Activated gamma-delta T cell treated with anti-CD3 and anti-CD28 coated beads, Interleukin-2, amount 50 U/mL, for 16 hours (primary cell): ENCODE data around the gene TSTD2.

Experiments used
- DNase-seq: peaks from one replicate; pipeline ENCODE4 v3.0.0-alpha.2; 2020; ENCODE audit warnings: low read depth

Gene TSTD2

GRCh38 chr9:97632985-97633858, at the start of gene TSTD2, which contains the start of gene NCBP1:
TSS of gene TSTD2 (minus strand) at chr9:97633368. CDS start at chr9:97627562, 5,806 bp downstream.
TSS of gene NCBP1 (plus strand) at chr9:97633821. CDS start at chr9:97633882, 61 bp downstream.
- peak; percentile 92 for DNase-seq

DNA sequence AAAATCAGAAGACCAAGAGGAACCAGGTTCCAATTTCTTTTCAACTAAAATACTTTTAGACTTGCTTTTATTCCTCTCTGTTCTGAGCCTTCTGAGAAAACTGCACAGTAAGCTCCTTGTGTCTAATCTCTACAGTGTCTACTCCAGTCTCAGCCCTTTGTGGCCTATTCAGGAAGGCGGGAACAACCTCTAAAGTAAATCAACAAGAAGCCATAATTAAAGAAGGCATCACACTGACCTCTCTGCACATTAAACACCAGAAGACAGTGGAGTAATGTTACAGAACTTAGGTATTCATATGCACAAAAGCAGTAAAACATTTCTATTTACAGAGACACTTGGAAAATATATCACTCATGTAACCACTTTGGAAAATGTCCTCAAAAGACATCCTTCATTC, 49.1 kb upstream of the TSTD2 start:
- DNase-seq: no peak

- DNase-seq: no peak
These were observed 42.5 kb upstream of the TSTD2 start for GRCh38 chr9:97675655-97676054.

GRCh38 chr9:97673922-97674321, 40.8 kb upstream of the TSTD2 start:
- no peak for DNase-seq

DNA sequence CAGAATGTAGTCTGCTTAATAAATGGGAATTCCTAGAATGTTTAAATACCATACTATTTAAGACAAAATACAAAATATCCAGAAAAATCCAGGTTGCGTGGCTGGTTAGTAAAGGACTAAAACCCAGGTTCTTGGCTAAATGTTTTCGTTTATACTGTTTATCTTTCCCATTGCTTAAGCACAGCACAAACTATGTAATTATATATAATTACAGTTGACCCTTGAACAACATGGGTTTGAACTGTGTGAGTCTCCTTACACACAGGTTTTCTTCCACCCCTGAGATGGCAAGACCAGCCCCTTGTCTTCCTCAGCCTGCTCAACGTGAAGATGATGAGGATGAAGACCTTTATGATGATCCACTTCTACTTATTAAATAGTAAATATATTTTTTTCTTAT, 39.2 kb upstream of the TSTD2 start:
- no peak for DNase-seq

- DNase-seq: no peak
These were observed 37.4 kb upstream of the TSTD2 start for GRCh38 chr9:97670586-97670985.

GRCh38 chr9:97668485-97668884, 35.3 kb upstream of the TSTD2 start:
- no peak for DNase-seq

- DNase-seq: no peak
These were observed 33.9 kb upstream of the TSTD2 start for GRCh38 chr9:97666907-97667686.

DNA sequence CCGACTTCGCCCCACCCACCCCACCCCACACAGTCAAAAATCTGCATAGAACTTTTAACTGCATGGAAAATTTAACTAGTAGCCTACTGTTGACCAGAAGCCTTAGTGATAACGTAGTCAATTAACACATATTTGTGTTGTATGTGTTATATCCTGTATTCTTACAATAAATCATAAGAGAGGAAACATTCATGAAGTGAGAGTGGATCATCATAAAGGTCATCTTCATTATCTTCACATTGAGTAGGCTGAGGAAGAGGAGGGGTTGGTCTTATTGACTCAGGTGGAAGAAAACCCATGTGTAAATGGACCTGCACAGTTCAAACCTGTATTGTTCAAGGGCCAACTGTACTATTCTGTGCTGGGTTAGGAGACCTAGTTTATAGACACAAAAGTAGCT, 32.6 kb upstream of the TSTD2 start:
- DNase-seq: no peak

DNA sequence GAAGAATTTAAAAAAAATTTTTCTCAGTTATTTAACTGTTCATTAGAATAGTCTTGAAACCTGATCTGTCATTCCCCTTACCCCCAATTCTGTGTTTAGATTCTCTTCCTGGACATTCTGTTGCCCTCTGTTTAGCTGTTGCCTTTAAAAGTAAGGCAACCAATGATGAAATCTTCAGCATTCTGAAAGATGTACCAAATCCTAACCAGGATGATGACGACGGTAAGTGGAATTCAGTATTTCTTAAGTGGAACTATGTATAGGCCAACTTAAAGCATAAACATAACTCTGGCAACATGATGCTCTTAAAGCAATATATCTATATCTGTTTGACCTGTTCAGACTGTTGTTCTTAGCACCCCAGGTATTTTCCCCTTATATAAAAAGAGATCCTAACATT, 27.7 kb upstream of the TSTD2 start:
- no peak for DNase-seq

DNA sequence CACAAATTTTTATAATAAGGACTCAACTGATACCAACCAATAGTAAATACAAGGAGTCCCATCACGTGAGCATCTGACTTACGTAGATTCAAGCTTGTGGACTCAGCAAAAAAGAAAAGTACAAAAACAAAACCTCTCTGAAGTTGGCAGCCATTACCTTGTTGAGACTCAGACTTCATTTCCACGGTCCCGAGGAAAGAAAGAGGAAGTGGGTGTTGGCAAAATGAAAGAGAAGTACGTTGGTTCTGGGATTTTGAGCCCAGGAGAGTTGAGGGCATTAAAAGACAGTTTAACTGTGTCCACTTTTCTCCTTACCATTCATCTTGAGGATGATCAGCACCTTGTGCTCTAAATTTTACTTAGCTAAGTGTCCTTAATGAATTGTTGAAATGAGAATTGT, 27.2 kb upstream of the TSTD2 start:
- no peak for DNase-seq

GRCh38 chr9:97659771-97660170, 26.6 kb upstream of the TSTD2 start:
- no peak for DNase-seq

DNA sequence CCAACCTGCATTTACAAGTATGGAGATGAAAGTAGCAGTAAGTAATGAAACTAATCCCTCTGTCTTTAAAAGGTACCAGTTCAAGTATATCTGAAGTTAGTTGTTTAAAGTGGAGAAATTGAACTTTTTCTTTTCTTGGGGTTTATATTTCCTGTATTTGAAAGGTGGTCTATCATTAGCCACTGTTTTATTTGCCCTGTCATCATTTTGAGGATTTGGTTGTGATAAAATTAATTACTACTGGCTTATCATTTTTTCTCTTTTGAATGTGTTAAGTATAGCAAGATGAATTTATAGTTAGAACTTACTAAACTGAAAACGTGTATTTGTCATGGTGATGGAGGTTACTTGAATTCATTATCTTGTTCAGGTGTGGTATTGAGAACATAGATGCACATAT, 25.5 kb upstream of the TSTD2 start:
- no peak for DNase-seq

- no peak for DNase-seq
These were observed 18.5 kb upstream of the TSTD2 start for GRCh38 chr9:97651646-97652045.

DNA sequence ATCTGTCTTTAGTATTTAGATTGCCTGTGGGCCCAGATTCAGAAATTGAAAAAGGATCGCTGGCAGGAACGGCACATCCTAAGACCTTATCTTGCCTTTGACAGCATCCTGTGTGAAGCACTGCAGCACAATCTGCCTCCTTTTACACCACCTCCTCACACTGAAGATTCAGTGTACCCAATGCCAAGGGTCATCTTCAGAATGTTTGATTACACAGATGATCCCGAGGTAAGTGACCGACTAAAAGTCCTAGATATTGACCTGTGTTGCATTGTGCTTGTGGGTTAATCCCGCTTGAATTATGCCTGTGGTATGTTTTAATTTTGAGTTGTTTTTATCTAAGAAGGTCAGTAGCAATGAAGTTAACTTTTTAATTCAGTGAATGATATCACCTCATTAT, 14.8 kb upstream of the TSTD2 start:
- DNase-seq: no peak

DNA sequence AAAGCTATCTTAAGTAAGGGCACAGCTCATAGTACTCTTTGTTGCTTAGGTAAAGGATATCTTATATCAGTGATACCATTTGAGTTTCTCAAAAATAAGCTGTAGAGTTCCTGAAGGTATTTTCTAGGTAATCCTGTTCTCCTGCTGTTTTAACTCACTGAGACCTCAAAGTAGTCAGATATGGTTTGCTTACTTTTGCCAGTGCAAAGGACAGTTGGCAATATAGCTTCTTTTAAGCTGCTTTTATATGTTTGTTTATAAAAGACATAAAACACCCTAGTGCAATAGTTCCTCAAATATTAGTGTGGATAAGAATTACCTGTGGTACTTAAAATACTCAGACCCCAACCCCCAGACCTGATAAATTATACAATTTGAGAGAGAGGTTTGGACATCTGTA, 12.6 kb upstream of the TSTD2 start:
- no peak for DNase-seq

DNA sequence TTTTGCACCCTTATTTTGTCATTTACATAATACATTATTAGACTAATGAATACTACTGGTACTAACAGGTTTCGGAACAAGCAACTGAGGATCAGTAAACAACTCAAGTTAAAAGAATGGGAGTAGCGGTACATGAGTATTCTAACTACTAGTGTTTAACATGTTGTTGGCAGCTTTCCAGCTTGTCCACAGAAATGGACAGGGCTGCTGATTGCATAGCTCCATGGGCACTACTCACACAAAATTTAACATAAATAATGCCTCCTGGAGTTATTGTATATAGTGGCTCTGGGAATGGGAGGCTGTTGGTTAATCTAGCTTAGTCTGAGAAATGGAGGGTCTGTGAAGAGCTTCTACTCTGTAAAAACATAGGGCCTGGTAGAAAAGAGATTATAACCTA, 7.2 kb upstream of the TSTD2 start:
- no peak for DNase-seq

GRCh38 chr9:97638666-97639065, 5.5 kb upstream of the TSTD2 start:
- DNase-seq: no peak

DNA sequence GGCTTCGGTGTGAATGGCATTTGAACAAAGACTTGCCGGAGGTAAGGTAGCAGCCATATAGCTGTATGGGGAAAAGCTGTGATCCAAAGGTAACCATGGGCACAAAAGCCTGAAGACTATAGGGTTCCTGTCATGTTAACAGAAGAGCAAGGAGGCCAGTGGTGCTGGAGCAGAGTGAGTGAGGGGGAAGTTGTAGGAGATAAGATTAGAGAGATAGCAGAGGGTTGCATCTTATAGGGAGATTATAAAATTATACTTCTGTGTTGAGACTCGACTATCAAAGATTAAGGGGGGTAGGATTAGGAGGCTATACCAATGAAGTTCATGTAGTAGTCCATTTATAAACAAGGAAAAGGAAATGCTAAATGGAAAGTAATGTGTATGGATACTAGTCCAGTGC, 3.7 kb upstream of the TSTD2 start:
- no peak for DNase-seq

GRCh38 chr9:97635026-97635425, 1.9 kb upstream of the TSTD2 start:
- no peak for DNase-seq

DNA sequence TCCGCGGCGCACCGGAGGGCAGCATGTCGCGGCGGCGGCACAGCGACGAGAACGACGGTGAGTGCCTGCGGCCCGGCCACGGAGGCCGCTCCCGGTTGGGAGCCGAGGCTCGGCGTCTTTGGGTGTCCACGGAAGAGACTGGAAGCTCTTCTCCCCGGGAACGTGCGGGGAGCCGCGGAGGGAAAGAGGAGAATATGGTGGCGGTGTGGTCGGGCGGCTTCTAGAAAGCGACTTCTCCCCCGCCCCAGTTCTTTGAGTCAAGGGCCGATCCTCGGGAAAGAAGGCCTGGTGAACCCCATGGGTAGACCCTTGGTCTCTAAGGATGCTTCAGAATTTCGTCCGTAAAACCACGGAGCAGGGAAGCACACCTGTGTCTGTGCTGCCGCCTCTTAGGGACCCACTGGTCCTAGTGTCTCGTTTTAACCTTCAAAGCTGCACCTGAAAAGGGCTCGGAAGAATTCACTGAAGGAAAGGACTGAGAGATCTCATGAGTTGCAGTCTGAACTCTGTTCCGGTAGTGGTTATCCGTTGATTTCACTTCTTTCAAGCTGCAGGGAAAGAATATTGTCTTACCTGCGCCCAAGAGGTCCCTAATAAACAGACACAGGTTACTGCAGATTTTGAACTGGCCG, 807 bp upstream of the TSTD2 start:
- no peak for DNase-seq

GRCh38 chr9:97632248-97632984, 752 bp downstream of the TSTD2 start:
- DNase-seq: no peak
